Large intestine (tissue), 3 donors: ENCODE results near the gene DUSP9. TPM values are rescaled to one million over a fixed set of nuclear protein-coding genes. Genes with fewer than 3 reads are reported as not detected.
"Not testable (repeated sequence)": the region's sequence is repeated elsewhere in the genome, so short reads cannot be mapped to it uniquely, and the experiment has no call there.

Source experiments
- DNase-seq, 2 donors: peaks; one replicate each; pipeline versions ENCODE4 v3.0.0 to v3.0.0-alpha.2; 2013
- H3K27ac ChIP-seq: one replicate; pipeline ENCODE4 v1.5.1; 2013; ENCODE audit warnings: low read length
- H3K27me3 ChIP-seq: 2 replicates; pipeline ENCODE4 v1.6.1; 2013; ENCODE audit warnings: low read length; ENCODE audit not compliant: control insufficient read depth, insufficient read depth
- H3K36me3 ChIP-seq: 2 replicates; pipeline ENCODE4 v1.6.1; 2013; ENCODE audit warnings: low read length; ENCODE audit not compliant: control insufficient read depth, insufficient read depth
- H3K4me1 ChIP-seq: one replicate; pipeline ENCODE4 v1.6.1; 2013; ENCODE audit warnings: low read length; ENCODE audit not compliant: control insufficient read depth, insufficient read depth
- H3K4me3 ChIP-seq: one replicate; pipeline ENCODE4 v1.5.1; 2013; ENCODE audit warnings: low read length
- H3K9me3 ChIP-seq: one replicate; pipeline ENCODE4 v1.6.1; 2013; ENCODE audit warnings: mild to moderate bottlenecking, low read depth, low read length, moderate library complexity; ENCODE audit not compliant: control insufficient read depth
- WGBS: methylation state at CpG from one replicate; pipeline ENCODE4 v1.1.5; 2013; ENCODE audit warnings: low lambda C conversion rate; ENCODE audit not compliant: insufficient coverage; 5-methylcytosine and 5-hydroxymethylcytosine counted together
- polyA plus RNA-seq: library from polyadenylated mRNA; unstranded; fragments of 120-200 nt; gene quantifications from one replicate; pipeline ENCODE4 v1.2.1, GENCODE V29; 2013

The DUSP9 gene
- polyA plus RNA-seq, 1 donor = 0.78 TPM

GRCh38 chrX:153688911-153689590 is 42.0 kb downstream of the DUSP9 start:
- peaks cover 38% of the 10 kb centered on the region for H3K4me1 ChIP-seq
- peaks cover 15% of the 10 kb centered on the region for H3K36me3 ChIP-seq
- H3K4me3 ChIP-seq = peak overlapping the region; percentile 47
- peak overlapping the region; percentile 24 for H3K27ac ChIP-seq
- no CpG with 5 or more reads among the region's 53 CpGs for WGBS
- no peaks in the 10 kb centered on the region for H3K27me3 ChIP-seq
- DNase-seq = peak in 1 of 2 donors; percentile 20
- H3K9me3 ChIP-seq = no peaks in the 10 kb centered on the region

GRCh38 chrX:153689654-153690465 is 42.9 kb downstream of the DUSP9 start:
- peak in 1 of 2 donors; percentile 32 for DNase-seq
- Histone ChIP-seq H3K4me1 (peaks cover 33% of the 10 kb centered on the region), H3K9me3 (no peaks in the 10 kb centered on the region), H3K27me3 (no peaks in the 10 kb centered on the region), H3K36me3 (peaks cover 16% of the 10 kb centered on the region), H3K27ac (peak overlapping the region; percentile 24), H3K4me3 (peak overlapping the region; percentile 47)
- WGBS = no CpG with 5 or more reads among the region's 19 CpGs

- no peak for DNase-seq
- H3K27ac ChIP-seq = peak overlapping the region; percentile 24
- no peaks in the 10 kb centered on the region for H3K27me3 ChIP-seq
- no CpG with 5 or more reads among the region's 14 CpGs for WGBS
- peaks cover 27% of the 10 kb centered on the region for H3K4me1 ChIP-seq
- peaks cover 19% of the 10 kb centered on the region for H3K36me3 ChIP-seq
- no peaks in the 10 kb centered on the region for H3K9me3 ChIP-seq
- H3K4me3 ChIP-seq = peak overlapping the region; percentile 47
Observed at GRCh38 chrX:153690466-153690865, 43.5 kb downstream of the DUSP9 start.

GRCh38 chrX:153691032-153691827 is 44.2 kb downstream of the DUSP9 start:
- not testable (repeated sequence) for H3K9me3 ChIP-seq, DNase-seq, H3K27ac ChIP-seq, H3K27me3 ChIP-seq, H3K4me3 ChIP-seq
- Histone ChIP-seq H3K4me1 (peaks cover 19% of the 10 kb centered on the region), H3K36me3 (peaks cover 23% of the 10 kb centered on the region)
- no CpG with 5 or more reads among the region's 21 CpGs for WGBS

- Histone ChIP-seq H3K9me3 (no peaks in the 10 kb centered on the region), H3K4me3 (no peak overlapping the region), H3K36me3 (peaks cover 23% of the 10 kb centered on the region), H3K4me1 (peaks cover 13% of the 10 kb centered on the region), H3K27ac (no peak overlapping the region), H3K27me3 (no peaks in the 10 kb centered on the region)
- WGBS = no CpG with 5 or more reads among the region's 4 CpGs
- DNase-seq = no peak
Observed at GRCh38 chrX:153692003-153692402, 45.0 kb downstream of the DUSP9 start.

GRCh38 chrX:153692611-153693156 is 45.7 kb downstream of the DUSP9 start:
- Histone ChIP-seq H3K4me3 (no peak overlapping the region), H3K27ac (no peak overlapping the region), H3K27me3 (no peaks in the 10 kb centered on the region), H3K36me3 (peaks cover 23% of the 10 kb centered on the region), H3K4me1 (peaks cover 10% of the 10 kb centered on the region), H3K9me3 (no peaks in the 10 kb centered on the region)
- peak in 1 of 2 donors; percentile 25 for DNase-seq
- WGBS = no CpG with 5 or more reads among the region's 24 CpGs

GRCh38 chrX:153693216-153694086 is 46.4 kb downstream of the DUSP9 start:
- Histone ChIP-seq H3K36me3 (peaks cover 23% of the 10 kb centered on the region), H3K27ac (no peak overlapping the region), H3K9me3 (no peaks in the 10 kb centered on the region), H3K4me3 (no peak overlapping the region), H3K4me1 (peaks cover 11% of the 10 kb centered on the region), H3K27me3 (no peaks in the 10 kb centered on the region)
- DNase-seq = no peak
- no CpG with 5 or more reads among the region's 31 CpGs for WGBS

GRCh38 chrX:153694256-153694655 is 47.3 kb downstream of the DUSP9 start:
- H3K9me3 ChIP-seq, DNase-seq, H3K4me3 ChIP-seq, H3K27me3 ChIP-seq, H3K27ac ChIP-seq: not testable (repeated sequence)
- WGBS = no CpG with 5 or more reads among the region's 16 CpGs
- Histone ChIP-seq H3K36me3 (peaks cover 25% of the 10 kb centered on the region), H3K4me1 (peaks cover 18% of the 10 kb centered on the region)

GRCh38 chrX:153694687-153695270 is 47.8 kb downstream of the DUSP9 start:
- Histone ChIP-seq H3K9me3 (no peaks in the 10 kb centered on the region), H3K4me1 (peaks cover 23% of the 10 kb centered on the region), H3K4me3 (no peak overlapping the region), H3K27ac (no peak overlapping the region), H3K36me3 (peaks cover 23% of the 10 kb centered on the region), H3K27me3 (no peaks in the 10 kb centered on the region)
- WGBS = no CpG with 5 or more reads among the region's 23 CpGs
- peak in 1 of 2 donors; percentile 30 for DNase-seq
